Mesothelial cell of epicardium (in vitro differentiated cells): ENCODE data around the gene RPP14. TPM values are rescaled to one million over a fixed set of nuclear protein-coding genes. Genes with fewer than 3 reads are reported as not detected.

ENCODE experiments used
- DNase-seq, 2 experiments: peaks; one replicate each; pipeline ENCODE4 v3.0.0; 2021; ENCODE audit warnings: low spot score in 2 of 2; ENCODE audit not compliant: unreplicated experiment in 2 of 2
- H3K27ac Mint-ChIP-seq: 2 replicates; pipeline ENCODE4 v1.8.0; 2021; ENCODE audit warnings: mixed read lengths
- H3K27me3 Mint-ChIP-seq: 2 replicates; pipeline ENCODE4 v1.8.0; 2021; ENCODE audit warnings: low read depth, mixed read lengths
- H3K36me3 Mint-ChIP-seq: 2 replicates; pipeline ENCODE4 v1.8.0; 2021; ENCODE audit warnings: mixed read lengths
- H3K4me1 Mint-ChIP-seq: 2 replicates; pipeline ENCODE4 v1.8.0; 2021; ENCODE audit warnings: mixed read lengths
- H3K4me3 Mint-ChIP-seq: 2 replicates; pipeline ENCODE4 v1.8.0; 2021; ENCODE audit warnings: mild to moderate bottlenecking, moderate library complexity, mixed read lengths
- H3K9me3 Mint-ChIP-seq: 2 replicates; pipeline ENCODE4 v1.8.0; 2021; ENCODE audit warnings: mixed read lengths
- CTCF ChIP-seq: fragments of 200-600 bp; sonication (generic); IDR thresholded peaks from one replicate; pipeline ENCODE4 v1.5.0; 2021; ENCODE audit warnings: antibody characterized with exemption; ENCODE audit not compliant: unreplicated experiment
- total RNA-seq: library from RNA; stranded (reverse); gene quantifications from 3 replicates; pipeline ENCODE4 v1.2.1, GENCODE V29; 2021

The RPP14 gene
- 19.0 to 24.2 TPM (median 21.3 TPM) in 3 replicates for total RNA-seq

GRCh38 chr3:58305882-58306711, at the start of gene RPP14, which contains the start of gene HTD2:
Gene RPP14 (plus strand): TSS chr3:58306245. CDS start chr3:58310330, 4,085 bp downstream.
Gene HTD2 (plus strand): TSS chr3:58306520. CDS start chr3:58317614, 11,094 bp downstream.
- Mint-ChIP-seq H3K27me3 (peaks cover 20% of the 10 kb centered on the region), H3K4me3 (peak within 1 kb of the TSS; percentile 89), H3K9me3 (no peaks in the 10 kb centered on the region), H3K27ac (peak within 1 kb of the TSS; percentile 100), H3K4me1 (peaks cover 26% of the 10 kb centered on the region), H3K36me3 (peaks cover 7% of the 10 kb centered on the region)
- peak; percentile 95 to 98 for DNase-seq
- peak; percentile 94 for TF ChIP-seq CTCF

GRCh38 chr3:58256511-58256910, 49.5 kb upstream of the RPP14 start:
- peaks cover 2% of the 10 kb centered on the region for H3K36me3 Mint-ChIP-seq
- no peaks in the 10 kb centered on the region for H3K27me3 Mint-ChIP-seq
- peaks cover 3% of the 10 kb centered on the region for H3K4me1 Mint-ChIP-seq
- no peak for TF ChIP-seq CTCF
- no peak for DNase-seq
- no peak overlapping the region for H3K4me3 Mint-ChIP-seq
- H3K27ac Mint-ChIP-seq = no peak overlapping the region
- no peaks in the 10 kb centered on the region for H3K9me3 Mint-ChIP-seq

GRCh38 chr3:58258392-58259055, 47.5 kb upstream of the RPP14 start:
- Mint-ChIP-seq H3K36me3 (peaks cover 2% of the 10 kb centered on the region), H3K27ac (no peak overlapping the region), H3K9me3 (no peaks in the 10 kb centered on the region), H3K4me1 (no peaks in the 10 kb centered on the region), H3K27me3 (no peaks in the 10 kb centered on the region), H3K4me3 (no peak overlapping the region)
- TF ChIP-seq CTCF = no peak
- no peak for DNase-seq

GRCh38 chr3:58260261-58260731, 45.7 kb upstream of the RPP14 start:
- H3K27me3 Mint-ChIP-seq = no peaks in the 10 kb centered on the region
- no peaks in the 10 kb centered on the region for H3K9me3 Mint-ChIP-seq
- TF ChIP-seq CTCF = no peak

GRCh38 chr3:58260733-58261132, 45.3 kb upstream of the RPP14 start:
- no peaks in the 10 kb centered on the region for H3K4me1 Mint-ChIP-seq
- no peak overlapping the region for H3K4me3 Mint-ChIP-seq
- H3K27ac Mint-ChIP-seq = no peak overlapping the region
- H3K36me3 Mint-ChIP-seq = peaks cover 2% of the 10 kb centered on the region
- no peak for TF ChIP-seq CTCF
- no peaks in the 10 kb centered on the region for H3K27me3 Mint-ChIP-seq
- no peaks in the 10 kb centered on the region for H3K9me3 Mint-ChIP-seq
- no peak for DNase-seq

More at GRCh38 chr3:58260261-58260731, 45.7 kb upstream of the RPP14 start:
- H3K4me3 Mint-ChIP-seq = no peak overlapping the region
- DNase-seq = no peak
- peaks cover 2% of the 10 kb centered on the region for H3K36me3 Mint-ChIP-seq
- H3K27ac Mint-ChIP-seq = no peak overlapping the region
- no peaks in the 10 kb centered on the region for H3K4me1 Mint-ChIP-seq
